HL-60 (cell line): ENCODE results near the gene MIOS.

Source experiments
- DNase-seq, 2 experiments: peaks; one replicate each; pipeline ENCODE4 v3.0.0-alpha.2; 2010 to 2020; ENCODE audit warnings: low read depth in 1 of 2, low spot score in 1 of 2
- H3K27ac ChIP-seq: fragments of 250-450 bp; sonication (Bioruptor Pico); replicated peaks from 2 replicates; pipeline ENCODE4 v1.5.1; 2020; ENCODE audit warnings: mild to moderate bottlenecking, moderate library complexity
- H3K27me3 ChIP-seq: fragments of 250-450 bp; sonication (Bioruptor Pico); 2 replicates; pipeline ENCODE4 v1.5.1; 2021; ENCODE audit warnings: mild to moderate bottlenecking, moderate library complexity; ENCODE audit not compliant: insufficient read depth, poor library complexity, severe bottlenecking
- H3K4me3 ChIP-seq: replicated peaks from 2 replicates; pipeline ENCODE4 v1.5.1; 2011; ENCODE audit warnings: mild to moderate bottlenecking, control low read depth, low read length; ENCODE audit not compliant: insufficient read depth
- GABPA ChIP-seq: IDR thresholded peaks from 2 replicates; pipeline ENCODE4 v1.6.1; 2012; ENCODE audit warnings: low read depth
- POLR2AphosphoS5 ChIP-seq: IDR thresholded peaks from 2 replicates; pipeline ENCODE4 v1.6.1; 2012; ENCODE audit warnings: low read depth
- SPI1 ChIP-seq: IDR thresholded peaks from 2 replicates; pipeline ENCODE4 v1.6.1; 2012; ENCODE audit warnings: low read depth, mild to moderate bottlenecking, borderline replicate concordance
- TF ChIP-seq, protein P1 (sequence below): IDR thresholded peaks from one replicate; pipeline ENCODE4 v1.5.1; 2011; ENCODE audit warnings: low read length, control low read depth, inconsistent platforms; ENCODE audit not compliant: insufficient read depth
- TF ChIP-seq, protein P2 (sequence below): IDR thresholded peaks from 2 replicates; pipeline ENCODE4 v1.6.1; 2012; ENCODE audit warnings: low read depth; ENCODE audit not compliant: insufficient replicate concordance

MIOS gene

DNA sequence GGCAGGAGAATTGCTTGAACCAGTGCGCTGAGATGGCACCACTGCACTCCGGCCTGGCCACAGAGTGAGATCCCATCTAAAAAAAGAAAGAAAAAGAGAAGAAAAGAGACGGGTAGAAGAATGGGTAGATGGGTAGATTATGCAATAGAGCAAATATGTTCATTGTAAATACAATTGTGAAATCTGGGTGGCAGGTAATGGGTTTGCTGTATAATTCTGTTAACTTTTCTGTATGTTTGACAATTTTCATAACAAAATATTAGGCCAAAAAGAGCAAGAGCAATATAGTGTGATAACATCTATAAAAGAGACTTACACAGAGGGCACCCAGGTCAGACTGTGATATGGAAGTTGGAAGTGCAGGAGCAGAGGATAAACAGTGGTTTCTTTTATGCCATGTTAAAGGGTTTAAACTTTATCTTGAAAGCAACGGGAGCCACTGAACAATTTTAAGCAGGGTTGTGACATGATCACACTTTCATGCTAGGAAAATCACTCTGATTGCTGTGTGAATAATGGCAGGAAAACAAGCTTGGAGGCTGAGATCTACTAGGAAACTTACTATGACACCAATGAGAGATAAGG, 24.3 kb upstream of the MIOS start:
- no peaks in the 10 kb centered on the region for H3K27me3 ChIP-seq
- TF ChIP-seq GABPA (no peak), POLR2AphosphoS5 (no peak), SPI1 (no peak)
- TF ChIP-seq, protein P1, sequence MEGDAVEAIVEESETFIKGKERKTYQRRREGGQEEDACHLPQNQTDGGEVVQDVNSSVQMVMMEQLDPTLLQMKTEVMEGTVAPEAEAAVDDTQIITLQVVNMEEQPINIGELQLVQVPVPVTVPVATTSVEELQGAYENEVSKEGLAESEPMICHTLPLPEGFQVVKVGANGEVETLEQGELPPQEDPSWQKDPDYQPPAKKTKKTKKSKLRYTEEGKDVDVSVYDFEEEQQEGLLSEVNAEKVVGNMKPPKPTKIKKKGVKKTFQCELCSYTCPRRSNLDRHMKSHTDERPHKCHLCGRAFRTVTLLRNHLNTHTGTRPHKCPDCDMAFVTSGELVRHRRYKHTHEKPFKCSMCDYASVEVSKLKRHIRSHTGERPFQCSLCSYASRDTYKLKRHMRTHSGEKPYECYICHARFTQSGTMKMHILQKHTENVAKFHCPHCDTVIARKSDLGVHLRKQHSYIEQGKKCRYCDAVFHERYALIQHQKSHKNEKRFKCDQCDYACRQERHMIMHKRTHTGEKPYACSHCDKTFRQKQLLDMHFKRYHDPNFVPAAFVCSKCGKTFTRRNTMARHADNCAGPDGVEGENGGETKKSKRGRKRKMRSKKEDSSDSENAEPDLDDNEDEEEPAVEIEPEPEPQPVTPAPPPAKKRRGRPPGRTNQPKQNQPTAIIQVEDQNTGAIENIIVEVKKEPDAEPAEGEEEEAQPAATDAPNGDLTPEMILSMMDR: no peak
- TF ChIP-seq, protein P2, sequence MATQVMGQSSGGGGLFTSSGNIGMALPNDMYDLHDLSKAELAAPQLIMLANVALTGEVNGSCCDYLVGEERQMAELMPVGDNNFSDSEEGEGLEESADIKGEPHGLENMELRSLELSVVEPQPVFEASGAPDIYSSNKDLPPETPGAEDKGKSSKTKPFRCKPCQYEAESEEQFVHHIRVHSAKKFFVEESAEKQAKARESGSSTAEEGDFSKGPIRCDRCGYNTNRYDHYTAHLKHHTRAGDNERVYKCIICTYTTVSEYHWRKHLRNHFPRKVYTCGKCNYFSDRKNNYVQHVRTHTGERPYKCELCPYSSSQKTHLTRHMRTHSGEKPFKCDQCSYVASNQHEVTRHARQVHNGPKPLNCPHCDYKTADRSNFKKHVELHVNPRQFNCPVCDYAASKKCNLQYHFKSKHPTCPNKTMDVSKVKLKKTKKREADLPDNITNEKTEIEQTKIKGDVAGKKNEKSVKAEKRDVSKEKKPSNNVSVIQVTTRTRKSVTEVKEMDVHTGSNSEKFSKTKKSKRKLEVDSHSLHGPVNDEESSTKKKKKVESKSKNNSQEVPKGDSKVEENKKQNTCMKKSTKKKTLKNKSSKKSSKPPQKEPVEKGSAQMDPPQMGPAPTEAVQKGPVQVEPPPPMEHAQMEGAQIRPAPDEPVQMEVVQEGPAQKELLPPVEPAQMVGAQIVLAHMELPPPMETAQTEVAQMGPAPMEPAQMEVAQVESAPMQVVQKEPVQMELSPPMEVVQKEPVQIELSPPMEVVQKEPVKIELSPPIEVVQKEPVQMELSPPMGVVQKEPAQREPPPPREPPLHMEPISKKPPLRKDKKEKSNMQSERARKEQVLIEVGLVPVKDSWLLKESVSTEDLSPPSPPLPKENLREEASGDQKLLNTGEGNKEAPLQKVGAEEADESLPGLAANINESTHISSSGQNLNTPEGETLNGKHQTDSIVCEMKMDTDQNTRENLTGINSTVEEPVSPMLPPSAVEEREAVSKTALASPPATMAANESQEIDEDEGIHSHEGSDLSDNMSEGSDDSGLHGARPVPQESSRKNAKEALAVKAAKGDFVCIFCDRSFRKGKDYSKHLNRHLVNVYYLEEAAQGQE: no peak
- no peak overlapping the region for H3K27ac ChIP-seq
- no peak overlapping the region for H3K4me3 ChIP-seq
- no peak for DNase-seq

- no peak for DNase-seq
- H3K27me3 ChIP-seq: no peaks in the 10 kb centered on the region
- TF ChIP-seq, protein P2: no peak
- TF ChIP-seq POLR2AphosphoS5 (no peak), SPI1 (no peak), GABPA (no peak)
- TF ChIP-seq, protein P1: no peak
- no peak overlapping the region for H3K4me3 ChIP-seq
- no peak overlapping the region for H3K27ac ChIP-seq
These were observed 18.3 kb upstream of the MIOS start for GRCh38 chr7:7548407-7548806.

GRCh38 chr7:7550663-7551062, 16.0 kb upstream of the MIOS start:
- H3K27me3 ChIP-seq: no peaks in the 10 kb centered on the region
- no peak overlapping the region for H3K27ac ChIP-seq
- DNase-seq: no peak
- TF ChIP-seq SPI1 (no peak), GABPA (no peak), POLR2AphosphoS5 (no peak)
- TF ChIP-seq, protein P1: no peak
- TF ChIP-seq, protein P2: no peak
- H3K4me3 ChIP-seq: no peak overlapping the region
